Activated naive CD4-positive, alpha-beta T cell treated with Interleukin-2 at 50 U/mL for 16 hours (primary cell): ENCODE measurements around the gene CBL.

Source experiments
- DNase-seq: peaks from one replicate; pipeline ENCODE4 v3.0.0-alpha.2; 2020

The CBL gene

GRCh38 chr11:119277660-119278059, 71.5 kb downstream of the CBL start:
- no peak for DNase-seq

GRCh38 chr11:119282495-119282894, 76.4 kb downstream of the CBL start:
- no peak for DNase-seq

GRCh38 chr11:119284344-119285157, 78.4 kb downstream of the CBL start:
- no peak for DNase-seq

GRCh38 chr11:119285431-119285830, 79.3 kb downstream of the CBL start:
- DNase-seq = no peak

- DNase-seq = no peak
These were observed 82.1 kb downstream of the CBL start for GRCh38 chr11:119288219-119288618.

- no peak for DNase-seq
These were observed 84.9 kb downstream of the CBL start for GRCh38 chr11:119290894-119291497.

GRCh38 chr11:119293461-119293860, 87.3 kb downstream of the CBL start:
- DNase-seq = no peak

GRCh38 chr11:119295178-119295577, 89.0 kb downstream of the CBL start:
- no peak for DNase-seq

- DNase-seq = no peak
These were observed 91.8 kb downstream of the CBL start for GRCh38 chr11:119297938-119298337.

GRCh38 chr11:119298726-119299125, 92.6 kb downstream of the CBL start:
- no peak for DNase-seq

- DNase-seq = no peak
These were observed 93.3 kb downstream of the CBL start for GRCh38 chr11:119299416-119299815.

GRCh38 chr11:119300198-119300964, 94.2 kb downstream of the CBL start:
- DNase-seq = no peak

GRCh38 chr11:119303227-119303718, 97.1 kb downstream of the CBL start:
- DNase-seq = no peak

- DNase-seq = no peak
These were observed 99.6 kb downstream of the CBL start for GRCh38 chr11:119305556-119306372.

GRCh38 chr11:119306373-119306890, 100.3 kb downstream of the CBL start:
- DNase-seq = no peak

GRCh38 chr11:119307219-119307618, 101.1 kb downstream of the CBL start:
- no peak for DNase-seq

- DNase-seq = no peak
These were observed 101.8 kb downstream of the CBL start for GRCh38 chr11:119307974-119308373.

- DNase-seq = no peak
These were observed 103.3 kb downstream of the CBL start for GRCh38 chr11:119309411-119309810.

- DNase-seq = no peak
These were observed 104.0 kb downstream of the CBL start for GRCh38 chr11:119309953-119310681.

GRCh38 chr11:119310682-119311052, 104.5 kb downstream of the CBL start:
- no peak for DNase-seq

GRCh38 chr11:119314726-119315125, 108.6 kb downstream of the CBL start:
- DNase-seq = no peak
